ENCODE data around the gene AXIN1.

DNA sequence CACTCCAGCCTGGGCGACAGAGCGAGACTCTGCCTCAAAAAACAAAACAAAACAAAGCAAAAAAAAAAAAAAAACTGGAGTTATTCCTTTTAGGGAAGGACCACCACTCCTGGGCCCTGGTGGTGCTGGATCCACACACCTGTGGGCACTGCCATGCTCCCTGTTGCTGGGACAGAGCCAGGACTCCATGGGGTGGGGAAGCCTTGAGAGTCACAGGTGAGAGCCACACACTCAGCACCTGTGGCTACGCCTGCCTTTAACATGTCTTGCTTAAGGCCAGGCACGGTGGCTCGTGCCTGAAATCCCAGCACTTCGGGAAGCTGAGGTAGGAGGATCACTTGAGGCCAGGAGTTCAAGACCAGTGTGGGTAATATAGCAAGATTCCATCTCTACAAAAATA lies 51.3 kb downstream of the AXIN1 start:
- TF ChIP-seq CTCF (IDR thresholded peaks at IDR 0.05): no peak
- TF ChIP-seq POLR2AphosphoS5 (IDR thresholded peaks at IDR 0.05; ENCODE audit: low read depth, low read length): no peak
